OCI-LY7 (cell line): ENCODE measurements around the gene CD163. TPM values are rescaled to one million over a fixed set of nuclear protein-coding genes. Genes with fewer than 3 reads are reported as not detected.

Experiments
- BruUV-seq: library from RNA; stranded (reverse); fragments of 400-500 nt; replicated peaks from 2 replicates; lab custom pipeline; 2021; lab: Mats Ljungman, UMichigan
- CTCF ChIA-PET: fragments of 300-600 bp; sonication (Branson Sonifier 250); formaldehyde crosslinking; loops from one replicate; lab custom pipeline; 2022; ENCODE audit warnings: antibody characterized with exemption; ENCODE audit not compliant: unreplicated experiment; lab: Charles Lee
- POLR2A ChIA-PET: fragments of 300-600 bp; sonication (Branson Sonifier 250); formaldehyde crosslinking; loops from one replicate; lab custom pipeline; 2022; ENCODE audit warnings: antibody characterized with exemption; lab: Charles Lee
- DNase-seq: peaks from one replicate; pipeline ENCODE4 v3.0.0-alpha.2; 2015; ENCODE audit warnings: low spot score
- H2AFZ ChIP-seq: fragments of 200-600 bp; sonication (generic), shearing (Covaris generic); 2 replicates; pipeline ENCODE4 v1.6.1; 2014; ENCODE audit warnings: mild to moderate bottlenecking, antibody characterized with exemption, low read length, moderate library complexity
- H3K27ac ChIP-seq: fragments of 200-600 bp; sonication (generic); 2 replicates; pipeline ENCODE4 v1.5.1; 2014; ENCODE audit warnings: mixed run types, low read depth, mild to moderate bottlenecking, moderate library complexity, low read length, inconsistent platforms; ENCODE audit not compliant: poor library complexity, severe bottlenecking
- H3K36me3 ChIP-seq: fragments of 200-600 bp; sonication (generic); 2 replicates; pipeline ENCODE4 v1.6.1; 2014; ENCODE audit warnings: mild to moderate bottlenecking, antibody characterized with exemption, low read length, moderate library complexity, mixed read lengths; ENCODE audit not compliant: insufficient read depth
- H3K4me1 ChIP-seq: fragments of 200-600 bp; sonication (generic); 2 replicates; pipeline ENCODE4 v1.5.1; 2014; ENCODE audit warnings: mild to moderate bottlenecking, low read length; ENCODE audit not compliant: insufficient read depth, poor library complexity, severe bottlenecking
- H3K4me2 ChIP-seq: fragments of 200-600 bp; sonication (generic); 2 replicates; pipeline ENCODE4 v1.6.1; 2014; ENCODE audit warnings: mild to moderate bottlenecking, low read length
- H3K4me3 ChIP-seq: fragments of 200-600 bp; sonication (generic); 2 replicates; pipeline ENCODE4 v1.5.1; 2014; ENCODE audit warnings: mild to moderate bottlenecking, low read depth, low read length; ENCODE audit not compliant: poor library complexity, severe bottlenecking
- H3K79me2 ChIP-seq: fragments of 200-600 bp; sonication (generic); 2 replicates; pipeline ENCODE4 v1.6.1; 2016; ENCODE audit warnings: low read depth, mild to moderate bottlenecking, low read length, moderate library complexity, mixed read lengths; ENCODE audit not compliant: insufficient read depth
- H3K9me2 ChIP-seq: fragments of 200-600 bp; sonication (generic); 2 replicates; pipeline ENCODE4 v1.6.1; 2016; ENCODE audit warnings: mild to moderate bottlenecking, low read length, mixed read lengths; ENCODE audit not compliant: insufficient read depth
- H3K9me3 ChIP-seq: fragments of 200-600 bp; sonication (generic); 2 replicates; pipeline ENCODE4 v1.6.1; 2014; ENCODE audit warnings: mild to moderate bottlenecking, mixed run types, low read length, mixed read lengths
- H4K20me1 ChIP-seq: fragments of 200-600 bp; sonication (generic); 2 replicates; pipeline ENCODE4 v1.6.1; 2014; ENCODE audit warnings: mild to moderate bottlenecking, antibody characterized with exemption, low read length, moderate library complexity, mixed read lengths; ENCODE audit not compliant: insufficient read depth
- CTCF ChIP-seq: fragments of 200-600 bp; sonication (generic); conservative IDR thresholded peaks from 2 replicates; pipeline ENCODE4 v1.5.1; 2014; ENCODE audit warnings: mild to moderate bottlenecking, antibody characterized with exemption, low read length, moderate library complexity, mixed read lengths
- EZH2phosphoT487 ChIP-seq: fragments of 200-600 bp; sonication (generic); IDR thresholded peaks from 2 replicates; pipeline ENCODE4 v1.6.1; 2018; ENCODE audit warnings: low read depth, borderline replicate concordance, mild to moderate bottlenecking, mixed run types, antibody characterized with exemption, low read length, moderate library complexity, mixed read lengths
- intact Hi-C: fragments of 100-400 bp; cut with micrococcal nuclease; formaldehyde crosslinking; loops from one replicate; pipeline ENCODE4 v1.10.0; 2022; ENCODE audit not compliant: unreplicated experiment
- total RNA-seq, 2 experiments: library from RNA; depleted of rRNA in 1 of 2; stranded (reverse); fragments of >200 nt in 1 of 2; shearing (Covaris generic) in 1 of 2; gene quantifications; 2 replicates each; pipeline ENCODE4 v1.2.3, GENCODE V29; 2014 to 2022

Gene CD163
- total RNA-seq, 2 experiments from 2014 or later = not detected

GRCh38 chr12:7485095-7485494 lies 18.5 kb downstream of the CD163 start:
- no peaks in the 10 kb centered on the region for H4K20me1 ChIP-seq
- H3K4me3 ChIP-seq = no peak overlapping the region
- H3K4me1 ChIP-seq = no peaks in the 10 kb centered on the region
- no peaks in the 10 kb centered on the region for H3K9me3 ChIP-seq
- no peaks in the 10 kb centered on the region for H3K79me2 ChIP-seq
- H2AFZ ChIP-seq = no peak overlapping the region
- TF ChIP-seq CTCF (no peak), EZH2phosphoT487 (no peak)
- DNase-seq = no peak
- no TSS peak for BruUV-seq
- ChIA-PET CTCF (no interaction called here), POLR2A (interaction anchor here (0.7 kb wide), 1 partner anchor 433 kb away, joined by 4 read pairs; no protein-coding TSS in a partner anchor)
- H3K36me3 ChIP-seq = no peaks in the 10 kb centered on the region
- H3K9me2 ChIP-seq = no peaks in the 10 kb centered on the region
- H3K27ac ChIP-seq = no peak overlapping the region
- no peak overlapping the region for H3K4me2 ChIP-seq
- intact Hi-C loops = no loop called here

- CTCF ChIA-PET = no interaction called here
- intact Hi-C loops = no loop called here
Observed at GRCh38 chr12:7483343-7483742, 20.2 kb downstream of the CD163 start.

More at GRCh38 chr12:7483343-7483742, 20.2 kb downstream of the CD163 start:
- POLR2A ChIA-PET = no interaction called here
- H3K36me3 ChIP-seq = no peaks in the 10 kb centered on the region
- no peaks in the 10 kb centered on the region for H3K9me3 ChIP-seq
- H3K79me2 ChIP-seq = no peaks in the 10 kb centered on the region
- H3K4me1 ChIP-seq = no peaks in the 10 kb centered on the region
- H2AFZ ChIP-seq = no peak overlapping the region
- H4K20me1 ChIP-seq = no peaks in the 10 kb centered on the region
- no peaks in the 10 kb centered on the region for H3K9me2 ChIP-seq
- no TSS peak for BruUV-seq
- no peak overlapping the region for H3K4me3 ChIP-seq
- no peak overlapping the region for H3K4me2 ChIP-seq
- no peak for DNase-seq
- no peak overlapping the region for H3K27ac ChIP-seq
- TF ChIP-seq EZH2phosphoT487 (no peak), CTCF (no peak)
